HepG2 (cell line): Measurements from ENCODE around the gene SNX15. TPM values are rescaled to one million over a fixed set of nuclear protein-coding genes. Genes with fewer than 3 reads are reported as not detected.

Experiments used
- ATAD3A ChIP-seq: sonication (generic); formaldehyde crosslinking; IDR thresholded peaks from 2 replicates; pipeline ENCODE4 v1.4.0; 2020; ENCODE audit warnings: missing genetic modification reagents
- CHD2 ChIP-seq: IDR thresholded peaks from 2 replicates; pipeline ENCODE4 v1.6.1; 2011; ENCODE audit warnings: low read depth, low read length, improper control_type of control experiment
- ESRRA ChIP-seq: sonication (generic); formaldehyde crosslinking; IDR thresholded peaks from 2 replicates; pipeline ENCODE4 v1.5.1; 2020; ENCODE audit warnings: mild to moderate bottlenecking, low read depth, missing genetic modification reagents
- FOXP1 ChIP-seq, 2 experiments: fragments of 450-650 bp in 1 of 2; IDR thresholded peaks; 2 replicates each; pipeline ENCODE4 v1.6.1; 2017 to 2018; ENCODE audit warnings: antibody characterized with exemption in 1 of 2
- GTF2F1 ChIP-seq: fragments of 150-350 bp; IDR thresholded peaks from 2 replicates; pipeline ENCODE4 v1.6.1; 2014; ENCODE audit warnings: low read length
- IKZF4 ChIP-seq: sonication (generic); formaldehyde crosslinking; IDR thresholded peaks from 2 replicates; pipeline ENCODE4 v1.5.1; 2020; ENCODE audit warnings: borderline replicate concordance, mild to moderate bottlenecking, low read depth, missing genetic modification reagents; ENCODE audit errors: not compliant biosample characterization
- IRF2 ChIP-seq: IDR thresholded peaks from 2 replicates; pipeline ENCODE4 v1.6.1; 2018; ENCODE audit warnings: missing genetic modification reagents, missing compliant biosample characterization
- JUNB ChIP-seq: sonication (generic); formaldehyde crosslinking; IDR thresholded peaks from 2 replicates; pipeline ENCODE4 v1.8.0; 2022; ENCODE audit warnings: missing genetic modification reagents, mild to moderate bottlenecking, borderline replicate concordance
- MAZ ChIP-seq, 2 experiments: sonication (generic) in 1 of 2; formaldehyde crosslinking in 1 of 2; IDR thresholded peaks; 2 replicates each; pipeline versions ENCODE4 v1.5.0 to v1.6.1; 2012 to 2020; ENCODE audit warnings: low read depth in 2 of 2, mild to moderate bottlenecking in 2 of 2, borderline replicate concordance in 1 of 2, improper control_type of control experiment in 1 of 2, low read length in 1 of 2, missing genetic modification reagents in 1 of 2, moderate library complexity in 1 of 2
- MED13 ChIP-seq: sonication (generic); formaldehyde crosslinking; IDR thresholded peaks from 2 replicates; pipeline ENCODE4 v1.5.0; 2020; ENCODE audit warnings: missing genetic modification reagents
- POLR2AphosphoS2 ChIP-seq: IDR thresholded peaks from 2 replicates; pipeline ENCODE4 v1.6.1; 2011; ENCODE audit warnings: low read depth, low read length, improper control_type of control experiment
- SIN3A ChIP-seq: IDR thresholded peaks from 2 replicates; pipeline ENCODE4 v1.6.1; 2011; ENCODE audit warnings: low read depth, mild to moderate bottlenecking, control low read depth, low read length, borderline replicate concordance
- SUZ12 ChIP-seq: fragments of 150-350 bp; IDR thresholded peaks from 2 replicates; pipeline ENCODE4 v1.6.1; 2014; ENCODE audit warnings: low read depth, low read length
- TBX2 ChIP-seq: sonication (generic); formaldehyde crosslinking; IDR thresholded peaks from 2 replicates; pipeline ENCODE4 v1.5.0; 2020; ENCODE audit warnings: missing genetic modification reagents, mild to moderate bottlenecking, borderline replicate concordance
- THAP11 ChIP-seq: IDR thresholded peaks from 2 replicates; pipeline ENCODE4 v1.6.1; 2016; ENCODE audit warnings: missing biosample characterization, missing genetic modification reagents
- YEATS2 ChIP-seq: sonication (generic); formaldehyde crosslinking; IDR thresholded peaks from 2 replicates; pipeline ENCODE4 v1.4.0; 2020; ENCODE audit warnings: missing genetic modification reagents, borderline replicate concordance
- ZBTB38 ChIP-seq: sonication (generic); formaldehyde crosslinking; IDR thresholded peaks from 2 replicates; pipeline ENCODE4 v1.5.1; 2020; ENCODE audit warnings: mild to moderate bottlenecking, missing genetic modification reagents
- ZFP36L2 ChIP-seq: sonication (generic); formaldehyde crosslinking; IDR thresholded peaks from 2 replicates; pipeline ENCODE4 v1.4.0; 2020; ENCODE audit warnings: missing genetic modification reagents
- ZFP90 ChIP-seq: sonication (generic); formaldehyde crosslinking; IDR thresholded peaks from 2 replicates; pipeline ENCODE4 v1.8.0; 2022; ENCODE audit warnings: missing genetic modification reagents, mild to moderate bottlenecking, inconsistent platforms, borderline replicate concordance
- ZMAT3 ChIP-seq: sonication (generic); formaldehyde crosslinking; conservative IDR thresholded peaks from 2 replicates; pipeline ENCODE4 v1.7.0; 2021; ENCODE audit warnings: missing genetic modification reagents
- ZNF530 ChIP-seq: sonication (generic); formaldehyde crosslinking; IDR thresholded peaks from 2 replicates; pipeline ENCODE4 v1.5.0; 2020; ENCODE audit warnings: low read depth, mild to moderate bottlenecking, missing genetic modification reagents
- ZNF678 ChIP-seq: sonication (generic); formaldehyde crosslinking; IDR thresholded peaks from 2 replicates; pipeline ENCODE4 v1.4.0; 2020; ENCODE audit warnings: mild to moderate bottlenecking, missing genetic modification reagents
- polyA plus RNA-seq, 8 experiments: library from polyadenylated mRNA; depleted of rRNA in 3 of 8; stranded (reverse) in 7 of 8; unstranded in 1 of 8; fragments of >200 nt; fragmentation: Illumina TruSeq in 4 of 8; extraction: Trizol in 4 of 8; gene quantifications; 2 replicates each; pipeline versions ENCODE4 v1.2.1 to v1.2.3, GENCODE V29; 2011 to 2016; ENCODE audit warnings: low read depth in 4 of 8, missing spikeins in 1 of 8, mixed read lengths in 1 of 8; ENCODE audit not compliant: insufficient read depth in 1 of 8
- total RNA-seq, 5 experiments: library from RNA; depleted of rRNA; stranded (reverse); fragments of >200 nt; fragmentation: Illumina TruSeq; extraction: Trizol; gene quantifications; 2 replicates each; pipeline ENCODE4 v1.2.3, GENCODE V29; 2016; ENCODE audit warnings: low read depth in 1 of 5
- TF ChIP-seq, protein P1 (sequence below), 2 experiments: sonication (generic) in 1 of 2; formaldehyde crosslinking in 1 of 2; IDR thresholded peaks; 2 replicates each; pipeline versions ENCODE4 v1.4.0 to v1.6.1; 2018 to 2020; ENCODE audit warnings: missing genetic modification reagents in 2 of 2, borderline replicate concordance in 1 of 2, low read depth in 1 of 2, mild to moderate bottlenecking in 1 of 2, missing biosample characterization in 1 of 2
- TF ChIP-seq, protein P2 (sequence below): sonication (generic); formaldehyde crosslinking; IDR thresholded peaks from 2 replicates; pipeline ENCODE4 v1.8.1; 2023; ENCODE audit warnings: missing genetic modification reagents, inconsistent platforms, borderline replicate concordance
- TF ChIP-seq, protein P3 (sequence below): sonication (generic); formaldehyde crosslinking; IDR thresholded peaks from 2 replicates; pipeline ENCODE4 v1.5.0; 2020; ENCODE audit warnings: mild to moderate bottlenecking, low read depth, missing genetic modification reagents, borderline replicate concordance

Gene SNX15
- total and polyA plus RNA-seq, 2 of the 13 experiments (the other 11 are each of a cell fraction or from before 2014, with no cell fraction given), result 19.1 to 22.6 TPM

DNA sequence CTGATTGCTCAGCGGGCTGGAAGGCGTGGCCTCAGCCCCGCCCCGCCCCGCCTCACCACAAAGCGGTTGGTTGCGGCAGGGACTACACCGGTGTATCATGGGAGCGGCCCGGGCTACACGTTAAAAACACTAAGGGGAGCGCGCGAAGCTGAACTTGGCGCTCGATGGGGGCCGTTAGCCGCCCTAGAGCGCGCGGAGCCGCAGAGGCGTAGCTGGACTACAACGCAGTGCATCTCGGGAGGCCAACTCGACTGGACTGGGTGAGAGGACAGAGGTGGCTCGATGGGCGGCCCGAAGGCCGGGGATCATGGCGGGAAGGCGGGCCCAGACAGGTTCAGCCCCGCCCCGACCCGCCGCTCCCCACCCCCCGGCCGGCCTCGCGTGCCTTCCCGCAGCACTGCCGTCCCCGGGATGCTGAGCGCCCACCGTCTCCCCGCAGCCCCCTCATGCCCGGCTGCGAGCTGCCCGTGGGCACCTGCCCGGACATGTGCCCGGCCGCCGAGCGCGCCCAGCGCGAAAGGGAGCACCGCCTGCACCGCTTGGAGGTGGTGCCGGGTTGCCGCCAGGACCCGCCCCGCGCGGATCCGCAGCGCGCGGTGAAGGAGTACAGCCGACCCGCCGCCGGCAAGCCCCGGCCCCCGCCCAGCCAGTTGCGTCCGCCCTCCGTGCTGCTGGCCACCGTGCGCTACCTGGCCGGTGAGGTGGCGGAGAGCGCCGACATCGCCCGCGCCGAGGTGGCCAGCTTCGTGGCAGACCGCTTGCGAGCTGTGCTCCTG is 13.8 kb downstream of the SNX15 start, which contains the start of gene SAC3D1 (continued):
- TF ChIP-seq MAZ (IDR thresholded peaks at IDR 0.05; ENCODE audit: borderline replicate concordance, low read depth, low read length) (peak; percentile 41; the same call in 1 of the 2 replicates), MAZ (CRISPR knock-in tag; IDR thresholded peaks at IDR 0.05; ENCODE audit: low read depth) (peak; percentile 12; the same call in 1 of the 2 replicates), ZNF678 (CRISPR knock-in tag) (peak; percentile 47; the same call in 1 of the 2 replicates), TBX2 (CRISPR knock-in tag) (peak; percentile 50; the same call in 1 of the 2 replicates), ZNF530 (no peak), ZFP36L2 (CRISPR knock-in tag) (no peak), CHD2 (no peak), SUZ12 (peak; percentile 29; the same call in 1 of the 2 replicates), GTF2F1 (no peak), FOXP1 (IDR thresholded peaks at IDR 0.05) (no peak), FOXP1 (CRISPR knock-in tag; IDR thresholded peaks at IDR 0.05) (no peak), SIN3A (0 out of 2 replicates have a peak, but pooled peaks have one; percentile 41), THAP11 (peak; percentile 92), POLR2AphosphoS2 (no peak), ZFP90 (CRISPR knock-in tag) (no peak), MED13 (CRISPR knock-in tag) (no peak), YEATS2 (CRISPR knock-in tag) (peak; percentile 83), IKZF4 (CRISPR knock-in tag) (peak; percentile 92), IRF2 (CRISPR knock-in tag) (peak; percentile 61; the same call in 1 of the 2 replicates), JUNB (CRISPR knock-in tag) (no peak), ZBTB38 (CRISPR knock-in tag) (peak; percentile 26), ATAD3A (CRISPR knock-in tag) (no peak), ESRRA (peak; percentile 29; the same call in 1 of the 2 replicates), ZMAT3 (CRISPR knock-in tag) (peak; percentile 35)
- TF ChIP-seq, protein P1, sequence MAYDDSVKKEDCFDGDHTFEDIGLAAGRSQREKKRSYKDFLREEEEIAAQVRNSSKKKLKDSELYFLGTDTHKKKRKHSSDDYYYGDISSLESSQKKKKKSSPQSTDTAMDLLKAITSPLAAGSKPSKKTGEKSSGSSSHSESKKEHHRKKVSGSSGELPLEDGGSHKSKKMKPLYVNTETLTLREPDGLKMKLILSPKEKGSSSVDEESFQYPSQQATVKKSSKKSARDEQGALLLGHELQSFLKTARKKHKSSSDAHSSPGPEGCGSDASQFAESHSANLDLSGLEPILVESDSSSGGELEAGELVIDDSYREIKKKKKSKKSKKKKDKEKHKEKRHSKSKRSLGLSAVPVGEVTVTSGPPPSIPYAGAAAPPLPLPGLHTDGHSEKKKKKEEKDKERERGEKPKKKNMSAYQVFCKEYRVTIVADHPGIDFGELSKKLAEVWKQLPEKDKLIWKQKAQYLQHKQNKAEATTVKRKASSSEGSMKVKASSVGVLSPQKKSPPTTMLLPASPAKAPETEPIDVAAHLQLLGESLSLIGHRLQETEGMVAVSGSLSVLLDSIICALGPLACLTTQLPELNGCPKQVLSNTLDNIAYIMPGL (CRISPR knock-in tag; IDR thresholded peaks at IDR 0.05; ENCODE audit: borderline replicate concordance in 1 of 2, low read depth in 1 of 2), result peak; percentile 41 to 55
- TF ChIP-seq, protein P2, sequence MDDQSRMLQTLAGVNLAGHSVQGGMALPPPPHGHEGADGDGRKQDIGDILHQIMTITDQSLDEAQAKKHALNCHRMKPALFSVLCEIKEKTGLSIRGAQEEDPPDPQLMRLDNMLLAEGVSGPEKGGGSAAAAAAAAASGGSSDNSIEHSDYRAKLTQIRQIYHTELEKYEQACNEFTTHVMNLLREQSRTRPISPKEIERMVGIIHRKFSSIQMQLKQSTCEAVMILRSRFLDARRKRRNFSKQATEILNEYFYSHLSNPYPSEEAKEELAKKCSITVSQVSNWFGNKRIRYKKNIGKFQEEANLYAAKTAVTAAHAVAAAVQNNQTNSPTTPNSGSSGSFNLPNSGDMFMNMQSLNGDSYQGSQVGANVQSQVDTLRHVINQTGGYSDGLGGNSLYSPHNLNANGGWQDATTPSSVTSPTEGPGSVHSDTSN (CRISPR knock-in tag), result no peak
- TF ChIP-seq, protein P3, sequence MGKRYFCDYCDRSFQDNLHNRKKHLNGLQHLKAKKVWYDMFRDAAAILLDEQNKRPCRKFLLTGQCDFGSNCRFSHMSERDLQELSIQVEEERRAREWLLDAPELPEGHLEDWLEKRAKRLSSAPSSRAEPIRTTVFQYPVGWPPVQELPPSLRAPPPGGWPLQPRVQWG (CRISPR knock-in tag), result no peak
